GM23248 (cell line): ENCODE data around the gene EBF3. TPM values are rescaled to one million over a fixed set of nuclear protein-coding genes. Genes with fewer than 3 reads are reported as not detected.

Experiments used
- DNase-seq: peaks from one replicate; pipeline ENCODE4 v3.0.0-alpha.2; 2015
- H2AFZ ChIP-seq: fragments of 200-600 bp; sonication (generic); 2 replicates; pipeline ENCODE4 v1.6.1; 2016; ENCODE audit warnings: antibody characterized with exemption
- H3F3A ChIP-seq: fragments of 200-600 bp; sonication (generic); 2 replicates; pipeline ENCODE4 v1.6.1; 2016; ENCODE audit warnings: mild to moderate bottlenecking, antibody characterized with exemption, mixed run types; ENCODE audit not compliant: insufficient read depth
- H3K27ac ChIP-seq: fragments of 200-600 bp; sonication (generic); 2 replicates; pipeline ENCODE4 v1.5.1; 2016; ENCODE audit warnings: mild to moderate bottlenecking
- H3K27me3 ChIP-seq: fragments of 200-600 bp; sonication (generic); replicated peaks from 2 replicates; pipeline ENCODE4 v1.6.1; 2016; ENCODE audit warnings: mild to moderate bottlenecking; ENCODE audit not compliant: insufficient read depth
- H3K36me3 ChIP-seq: fragments of 200-600 bp; sonication (generic); 2 replicates; pipeline ENCODE4 v1.6.1; 2016; ENCODE audit warnings: low read depth, mild to moderate bottlenecking
- H3K4me1 ChIP-seq: fragments of 200-600 bp; sonication (generic); 2 replicates; pipeline ENCODE4 v1.6.1; 2016; ENCODE audit warnings: mild to moderate bottlenecking; ENCODE audit not compliant: insufficient read depth
- H3K4me2 ChIP-seq: fragments of 200-600 bp; sonication (generic); one replicate; pipeline ENCODE4 v1.6.1; 2016; ENCODE audit warnings: mild to moderate bottlenecking; ENCODE audit not compliant: unreplicated experiment
- H3K4me3 ChIP-seq: fragments of 200-600 bp; sonication (generic); 2 replicates; pipeline ENCODE4 v1.5.1; 2016; ENCODE audit warnings: mild to moderate bottlenecking
- H3K79me2 ChIP-seq: fragments of 200-600 bp; sonication (generic); 2 replicates; pipeline ENCODE4 v1.6.1; 2016; ENCODE audit warnings: mild to moderate bottlenecking; ENCODE audit not compliant: insufficient read depth
- H3K9ac ChIP-seq: fragments of 200-600 bp; sonication (generic); 2 replicates; pipeline ENCODE4 v1.6.1; 2016; ENCODE audit warnings: mild to moderate bottlenecking
- H3K9me2 ChIP-seq: fragments of 200-600 bp; sonication (generic); 2 replicates; pipeline ENCODE4 v1.6.1; 2016; ENCODE audit warnings: mixed run types, mild to moderate bottlenecking, moderate library complexity; ENCODE audit not compliant: insufficient read depth
- H3K9me3 ChIP-seq: fragments of 200-600 bp; sonication (generic); one replicate; pipeline ENCODE4 v1.6.1; 2017; ENCODE audit warnings: low read depth
- H4K20me1 ChIP-seq: fragments of 200-600 bp; sonication (generic); 2 replicates; pipeline ENCODE4 v1.6.0; 2016; ENCODE audit not compliant: insufficient read depth
- EZH2 ChIP-seq: fragments of 200-600 bp; sonication (generic); IDR thresholded peaks from 2 replicates; pipeline ENCODE4 v1.6.1; 2018; ENCODE audit warnings: antibody characterized with exemption, mild to moderate bottlenecking; ENCODE audit not compliant: insufficient read depth, poor library complexity, severe bottlenecking
- EZH2phosphoT487 ChIP-seq: fragments of 200-600 bp; sonication (generic); IDR thresholded peaks from 2 replicates; pipeline ENCODE4 v1.6.1; 2018; ENCODE audit warnings: antibody characterized with exemption, moderate library complexity, mild to moderate bottlenecking, low read depth; ENCODE audit not compliant: insufficient read depth
- WGBS, 2 experiments: methylation state at CpG; one replicate each; pipeline ENCODE4 v1.1.6; 2015 to 2017; ENCODE audit warnings: low lambda C conversion rate in 2 of 2, low coverage in 1 of 2; ENCODE audit errors: missing lambda C conversion rate in 2 of 2; 5-methylcytosine and 5-hydroxymethylcytosine counted together
- in situ Hi-C: fragments of 300-500 bp; cut with MboI; formaldehyde crosslinking; loops from 2 replicates; pipeline ENCODE4 v1.15.0; 2020
- polyA plus RNA-seq: library from polyadenylated mRNA; unstranded; fragments of >200 nt; fragmentation: Nextera tagmentation; extraction: Ambion mirVana; gene quantifications from 2 replicates; pipeline ENCODE4 v1.2.1, GENCODE V29; 2016
- total RNA-seq: library from RNA; depleted of rRNA; stranded (reverse); fragments of >200 nt; shearing (Covaris generic); gene quantifications from 2 replicates; pipeline ENCODE4 v1.2.3, GENCODE V29; 2014

EBF3 gene
- total and polyA plus RNA-seq, 2 experiments from 2014 or later: 0.15 to 0.43 TPM

GRCh38 chr10:129909080-129909479 lies 55.0 kb downstream of the EBF3 start:
- H3K27me3 ChIP-seq: peaks cover 7% of the 10 kb centered on the region; the same call in 1 of the 2 replicates
- H3K4me1 ChIP-seq: no peaks in the 10 kb centered on the region
- H3K4me3 ChIP-seq: no peak overlapping the region
- H3K9me3 ChIP-seq: no peaks in the 10 kb centered on the region
- TF ChIP-seq EZH2phosphoT487: no peak
- no peak for TF ChIP-seq EZH2
- no peak overlapping the region for H3K4me2 ChIP-seq
- 40 to 53% methylated on average over 3 of the region's 3 CpGs for WGBS, 2 experiments
- no peaks in the 10 kb centered on the region for H3K9me2 ChIP-seq
- in situ Hi-C loops: no loop called here
- no peaks in the 10 kb centered on the region for H4K20me1 ChIP-seq
- H3K36me3 ChIP-seq: no peaks in the 10 kb centered on the region
- H3K79me2 ChIP-seq: no peaks in the 10 kb centered on the region
- H3K9ac ChIP-seq: no peak overlapping the region
- no peak overlapping the region for H3K27ac ChIP-seq
- no peak overlapping the region for H2AFZ ChIP-seq
- no peaks in the 10 kb centered on the region for H3F3A ChIP-seq
- no peak for DNase-seq

- H3K9me3 ChIP-seq: no peaks in the 10 kb centered on the region
- TF ChIP-seq EZH2phosphoT487 (no peak), EZH2 (no peak)
- no peak for DNase-seq
- no peak overlapping the region for H3K27ac ChIP-seq
- H2AFZ ChIP-seq: no peak overlapping the region
- no peaks in the 10 kb centered on the region for H3F3A ChIP-seq
- H3K4me1 ChIP-seq: no peaks in the 10 kb centered on the region
- 65 to 75% methylated on average over 15 of the region's 15 CpGs for WGBS, 2 experiments
- in situ Hi-C loops: no loop called here
- H3K36me3 ChIP-seq: no peaks in the 10 kb centered on the region
- H3K4me3 ChIP-seq: no peak overlapping the region
- H3K9ac ChIP-seq: no peak overlapping the region
- no peaks in the 10 kb centered on the region for H4K20me1 ChIP-seq
- no peaks in the 10 kb centered on the region for H3K9me2 ChIP-seq
- H3K27me3 ChIP-seq: peaks cover 7% of the 10 kb centered on the region; the same call in 1 of the 2 replicates
- no peaks in the 10 kb centered on the region for H3K79me2 ChIP-seq
- H3K4me2 ChIP-seq: no peak overlapping the region
These were observed 55.7 kb downstream of the EBF3 start for GRCh38 chr10:129908406-129908805.

- Histone ChIP-seq H4K20me1 (no peaks in the 10 kb centered on the region), H3K9me2 (no peaks in the 10 kb centered on the region), H3K4me2 (no peak overlapping the region), H3K27me3 (peaks cover 19% of the 10 kb centered on the region), H3K27ac (no peak overlapping the region), H3K4me3 (no peak overlapping the region), H3F3A (no peaks in the 10 kb centered on the region), H3K9ac (no peak overlapping the region), H3K4me1 (no peaks in the 10 kb centered on the region), H2AFZ (no peak overlapping the region), H3K9me3 (no peaks in the 10 kb centered on the region), H3K79me2 (no peaks in the 10 kb centered on the region), H3K36me3 (no peaks in the 10 kb centered on the region)
- no peak for DNase-seq
- WGBS, 2 experiments: 44 to 48% methylated on average over 12 of the region's 12 CpGs
- TF ChIP-seq EZH2: no peak
- no peak for TF ChIP-seq EZH2phosphoT487
- in situ Hi-C loops: no loop called here
These were observed 58.5 kb downstream of the EBF3 start for GRCh38 chr10:129905553-129905952.

- Histone ChIP-seq H2AFZ (no peak overlapping the region), H3K9ac (no peak overlapping the region), H3K36me3 (no peaks in the 10 kb centered on the region), H3K79me2 (no peaks in the 10 kb centered on the region), H3K27ac (no peak overlapping the region), H3K27me3 (peaks cover 29% of the 10 kb centered on the region), H3K9me2 (no peaks in the 10 kb centered on the region), H3K4me3 (no peak overlapping the region), H4K20me1 (no peaks in the 10 kb centered on the region), H3F3A (no peaks in the 10 kb centered on the region), H3K4me2 (no peak overlapping the region), H3K4me1 (no peaks in the 10 kb centered on the region), H3K9me3 (no peaks in the 10 kb centered on the region)
- no peak for DNase-seq
- in situ Hi-C loops: no loop called here
- 22 to 30% methylated on average over 2 of the region's 2 CpGs for WGBS, 2 experiments
- TF ChIP-seq EZH2phosphoT487 (no peak), EZH2 (no peak)
These were observed 59.8 kb downstream of the EBF3 start for GRCh38 chr10:129904323-129904722.
